Activated CD4-positive, alpha-beta T cell treated with anti-CD3 and anti-CD28 coated beads, Interleukin-2, amount 50 U/mL, for 24 hours (primary cell): ENCODE data around the gene MTA1.
A peak's percentile ranks its signal among the peaks of the same experiment; 100 is the strongest.

Experiments
- DNase-seq, 2 donors: peaks; one replicate each; pipeline ENCODE4 v3.0.0-alpha.2; 2020; ENCODE audit warnings: low read depth in 1 of 2, low spot score in 1 of 2

Gene MTA1

GRCh38 chr14:105485739-105486162 is 66.1 kb downstream of the MTA1 start:
- DNase-seq, result no peak

- DNase-seq, result no peak
Measured at GRCh38 chr14:105486163-105486973, 66.7 kb downstream of the MTA1 start, which contains the start of gene CRIP1. Gene CRIP1, plus strand, starts transcription at chr14:105486886. Its CDS starts 374 bp downstream, at chr14:105487260.

GRCh38 chr14:105486974-105487448 is 67.4 kb downstream of the MTA1 start:
- DNase-seq, result no peak

GRCh38 chr14:105487449-105487985 is 67.9 kb downstream of the MTA1 start:
- DNase-seq, result peak in 1 of 2 donors; percentile 46

- no peak for DNase-seq
Measured at GRCh38 chr14:105487986-105488777, 68.6 kb downstream of the MTA1 start.

GRCh38 chr14:105488781-105489541 is 69.3 kb downstream of the MTA1 start:
- no peak for DNase-seq

GRCh38 chr14:105489542-105490266 is 70.1 kb downstream of the MTA1 start:
- DNase-seq, result peak; percentile 61 to 79

- peak in 1 of 2 donors; percentile 32 for DNase-seq
Measured at GRCh38 chr14:105490267-105490571, 70.6 kb downstream of the MTA1 start.

GRCh38 chr14:105490572-105491365 is 71.1 kb downstream of the MTA1 start, which contains the start of gene TEDC1:
Gene TEDC1, plus strand, starts transcription at chr14:105491246. Its CDS starts 130 bp downstream, at chr14:105491376.
- peak; percentile 94 to 98 for DNase-seq

- DNase-seq, result peak; percentile 74 to 82
Measured at GRCh38 chr14:105491366-105491973, 71.8 kb downstream of the MTA1 start.

- DNase-seq, result no peak
Measured at GRCh38 chr14:105492031-105492970, 72.7 kb downstream of the MTA1 start.

- no peak for DNase-seq
Measured at GRCh38 chr14:105492971-105493871, 73.6 kb downstream of the MTA1 start.

- no peak for DNase-seq
Measured at GRCh38 chr14:105493921-105494605, 74.4 kb downstream of the MTA1 start.

- no peak for DNase-seq
Measured at GRCh38 chr14:105494606-105494929, 74.9 kb downstream of the MTA1 start.

GRCh38 chr14:105495101-105495989 is 75.7 kb downstream of the MTA1 start:
- DNase-seq, result no peak
